ENCODE results near the gene DLD. TPM values are rescaled to one million over a fixed set of nuclear protein-coding genes. Genes with fewer than 3 reads are reported as not detected.

The DLD gene
- polyA plus RNA-seq, 2 of the 4 experiments (the other 2 are of a cell fraction): 129 to 179 TPM

GRCh38 chr7:107860279-107860961 is 30.6 kb upstream of the DLD start:
- 0 out of 3 replicates have a peak, but pooled peaks cover 2% of the 10 kb centered on the region for H3K4me1 ChIP-seq
- H3K4me3 ChIP-seq: no peak overlapping the region
- no peaks in the 10 kb centered on the region for H3K9me3 ChIP-seq
- ATAC-seq: no peak
- DNase-seq (ENCODE audit: low read depth in 1 of 2, low spot score in 1 of 2): no peak
- CTCF ChIA-PET: interaction anchor here (0.6 to 3.3 kb wide), 3 partner anchors 14 to 1068 kb away, joined by 3 to 14 read pairs (median 7); partner anchors contain the start of gene CBLL1
- H3K27ac ChIP-seq: no peak overlapping the region
- FAIRE-seq: no peak
- H3K4me2 ChIP-seq: no peak overlapping the region
- TF ChIP-seq KDM5A (IDR thresholded peaks at IDR 0.05) (no peak), ELK1 (IDR thresholded peaks at IDR 0.05; ENCODE audit: low read depth, low read length) (no peak), EHMT2 (IDR thresholded peaks at IDR 0.05; ENCODE audit: low read depth) (no peak), ATOH8 (CRISPR knock-in tag; IDR thresholded peaks at IDR 0.05; ENCODE audit: low read depth) (no peak), ZC3H11A (IDR thresholded peaks at IDR 0.05) (no peak), RNF2 (IDR thresholded peaks at IDR 0.05; ENCODE audit: borderline replicate concordance, low read depth) (no peak), ESRRA (IDR thresholded peaks at IDR 0.05; ENCODE audit: borderline replicate concordance, low read length) (no peak), CBX8 (IDR thresholded peaks at IDR 0.05) (no peak)
- WGBS (ENCODE audit: missing lambda C conversion rate): 81% methylated on average over 9 of the region's 9 CpGs
- POLR2A ChIA-PET: no interaction called here

GRCh38 chr7:107860981-107861652 is 29.9 kb upstream of the DLD start:
- no peak overlapping the region for H3K27ac ChIP-seq
- no peaks in the 10 kb centered on the region for H3K9me3 ChIP-seq
- FAIRE-seq (no peak), DNase-seq (ENCODE audit: low read depth in 1 of 2, low spot score in 1 of 2) (no peak), ATAC-seq (no peak)
- ChIA-PET POLR2A (no interaction called here), CTCF (interaction anchor here (1.7 to 3.3 kb wide), 3 partner anchors 14 to 118 kb away, joined by 5 to 14 read pairs (median 7); partner anchors contain the start of gene CBLL1)
- H3K4me3 ChIP-seq: no peak overlapping the region
- H3K4me1 ChIP-seq: 0 out of 3 replicates have a peak, but pooled peaks cover 2% of the 10 kb centered on the region
- WGBS (ENCODE audit: missing lambda C conversion rate): 55% methylated on average over 6 of the region's 6 CpGs
- no peak for TF ChIP-seq FOXS1 (CRISPR knock-in tag; IDR thresholded peaks at IDR 0.05)
- 0 out of 5 replicates have a peak, but pooled peaks of 1 of the 2 experiments have one; percentile 17 for TF ChIP-seq EP300 (IDR thresholded peaks at IDR 0.05)
- TF ChIP-seq MAZ (IDR thresholded peaks at IDR 0.05; ENCODE audit: borderline replicate concordance, low read depth, low read length): no peak
- no peak overlapping the region for H3K4me2 ChIP-seq

GRCh38 chr7:107865956-107866775 is 24.8 kb upstream of the DLD start:
- FAIRE-seq: no peak
- H3K4me2 ChIP-seq: no peak overlapping the region
- TF ChIP-seq NFE2L2 (conservative IDR thresholded peaks at IDR 0.05; ENCODE audit: low read length) (no peak), NR3C1 (IDR thresholded peaks at IDR 0.05) (no peak), FOSL2 (IDR thresholded peaks at IDR 0.05) (no peak), FOSL2 (CRISPR knock-in tag; IDR thresholded peaks at IDR 0.05) (no peak), BHLHE40 (IDR thresholded peaks at IDR 0.05; ENCODE audit: low read depth, low read length) (no peak), HDAC2 (IDR thresholded peaks at IDR 0.05) (no peak), REST (IDR thresholded peaks at IDR 0.05) (no peak), MAX (IDR thresholded peaks at IDR 0.05) (no peak), NPAS2 (CRISPR knock-in tag; IDR thresholded peaks at IDR 0.05; ENCODE audit: borderline replicate concordance) (no peak), E2F6 (IDR thresholded peaks at IDR 0.05; ENCODE audit: borderline replicate concordance, low read depth) (no peak), HMGXB4 (CRISPR knock-in tag; IDR thresholded peaks at IDR 0.05; ENCODE audit: borderline replicate concordance) (no peak)

More at GRCh38 chr7:107865956-107866775, 24.8 kb upstream of the DLD start:
- Histone ChIP-seq H3K27ac (no peak overlapping the region), H3K4me1 (no peaks in the 10 kb centered on the region), H3K9me3 (no peaks in the 10 kb centered on the region), H3K4me3 (no peak overlapping the region)
- no peak for ATAC-seq
- 24% methylated on average over 1 of the region's 1 CpG for WGBS (ENCODE audit: missing lambda C conversion rate)
- POLR2A ChIA-PET: no interaction called here
- DNase-seq (ENCODE audit: low read depth in 1 of 2, low spot score in 1 of 2): no peak
- CTCF ChIA-PET: interaction anchor here (0.6 to 1.2 kb wide), 2 partner anchors 9 to 123 kb away, joined by 3 to 5 read pairs; no protein-coding TSS in a partner anchor
